Measurements from ENCODE around the gene APOE. TPM values are rescaled to one million over a fixed set of nuclear protein-coding genes. Genes with fewer than 3 reads are reported as not detected.

Gene APOE
- total RNA-seq, 1 experiment from 2014 or later = 530 TPM

- peaks cover 10 to 32% (median 29%) of the 10 kb centered on the region in 3 experiments; a peak in 6 of 7 replicates for H3K36me3 Mint-ChIP-seq (ENCODE audit: insufficient read depth in 1 of 3, low read depth in 3 of 3)
- no peak for DNase-seq
- H2BK120ac ChIP-seq (ENCODE audit: low read depth, low read length, poor library complexity, severe bottlenecking) = no peak overlapping the region
- H3K4me1 Mint-ChIP-seq = peaks cover 31 to 50% of the 10 kb centered on the region in 2 experiments
- no peak overlapping the region for H2BK15ac ChIP-seq (ENCODE audit: low read depth, low read length)
- H4K5ac ChIP-seq (ENCODE audit: insufficient read length, low read depth, low read length) = no peak overlapping the region
- no peaks in the 10 kb centered on the region for H3K23me2 ChIP-seq (ENCODE audit: insufficient read length, low read depth, low read length, poor library complexity, severe bottlenecking)
- H2BK12ac ChIP-seq (ENCODE audit: insufficient read length, low read depth, low read length) = no peak overlapping the region
- no peak overlapping the region for H3K14ac ChIP-seq (ENCODE audit: insufficient read depth, low read length)
- no peak overlapping the region for H4K91ac ChIP-seq (ENCODE audit: insufficient read length, low read depth, low read length)
- no peak overlapping the region for H3T11ph ChIP-seq (ENCODE audit: low read length)
- TF ChIP-seq, protein P1, sequence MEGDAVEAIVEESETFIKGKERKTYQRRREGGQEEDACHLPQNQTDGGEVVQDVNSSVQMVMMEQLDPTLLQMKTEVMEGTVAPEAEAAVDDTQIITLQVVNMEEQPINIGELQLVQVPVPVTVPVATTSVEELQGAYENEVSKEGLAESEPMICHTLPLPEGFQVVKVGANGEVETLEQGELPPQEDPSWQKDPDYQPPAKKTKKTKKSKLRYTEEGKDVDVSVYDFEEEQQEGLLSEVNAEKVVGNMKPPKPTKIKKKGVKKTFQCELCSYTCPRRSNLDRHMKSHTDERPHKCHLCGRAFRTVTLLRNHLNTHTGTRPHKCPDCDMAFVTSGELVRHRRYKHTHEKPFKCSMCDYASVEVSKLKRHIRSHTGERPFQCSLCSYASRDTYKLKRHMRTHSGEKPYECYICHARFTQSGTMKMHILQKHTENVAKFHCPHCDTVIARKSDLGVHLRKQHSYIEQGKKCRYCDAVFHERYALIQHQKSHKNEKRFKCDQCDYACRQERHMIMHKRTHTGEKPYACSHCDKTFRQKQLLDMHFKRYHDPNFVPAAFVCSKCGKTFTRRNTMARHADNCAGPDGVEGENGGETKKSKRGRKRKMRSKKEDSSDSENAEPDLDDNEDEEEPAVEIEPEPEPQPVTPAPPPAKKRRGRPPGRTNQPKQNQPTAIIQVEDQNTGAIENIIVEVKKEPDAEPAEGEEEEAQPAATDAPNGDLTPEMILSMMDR (conservative IDR thresholded peaks at IDR 0.05) = no peak
- H2AFZ ChIP-seq (ENCODE audit: low read length) = no peak overlapping the region
- H3K23ac ChIP-seq (ENCODE audit: insufficient read length, low read depth, low read length) = no peak overlapping the region
- H3K79me1 ChIP-seq (ENCODE audit: insufficient read depth, low read depth, low read length, poor library complexity, severe bottlenecking) = no peaks in the 10 kb centered on the region
- no peaks in the 10 kb centered on the region for H3K27me3 ChIP-seq (ENCODE audit: insufficient read depth, low read length)
- H4K8ac ChIP-seq (replicated peaks; ENCODE audit: insufficient read length, low read depth, low read length) = no peak overlapping the region
- H4K20me1 ChIP-seq (ENCODE audit: control insufficient read depth, insufficient read depth, insufficient read length) = no peaks in the 10 kb centered on the region
- no peak overlapping the region for H3K9ac ChIP-seq (ENCODE audit: extremely low read depth, insufficient read length, low read length)
- no peaks in the 10 kb centered on the region for H3K9me3 ChIP-seq (ENCODE audit: control insufficient read depth, low read depth, low read length)
- no peak overlapping the region for H3K4me3 Mint-ChIP-seq
- H2BK20ac ChIP-seq (ENCODE audit: low read depth, low read length, poor library complexity, severe bottlenecking) = no peak overlapping the region
- no peaks in the 10 kb centered on the region for H3K9me3 Mint-ChIP-seq
- H3K27ac Mint-ChIP-seq = no peak overlapping the region
- H3K18ac ChIP-seq (ENCODE audit: insufficient read length, low read depth, low read length) = no peak overlapping the region
- no peak overlapping the region for H3K4me2 ChIP-seq (ENCODE audit: insufficient read depth, insufficient read length, low read length)
- peaks cover 2% of the 10 kb centered on the region; the same call in 1 of the 2 replicates for H3K4me1 ChIP-seq (ENCODE audit: insufficient read depth, low read length)
- no peak overlapping the region for H3K56ac ChIP-seq (ENCODE audit: insufficient read length, low read depth, low read length)
- WGBS (ENCODE audit: extremely low coverage, insufficient read length, low lambda C conversion rate) = no CpG with 5 or more reads among the region's 44 CpGs
- no peak overlapping the region for H2AK5ac ChIP-seq (ENCODE audit: insufficient read length, low read length)
- H3K4ac ChIP-seq (ENCODE audit: low read depth, low read length) = no peak overlapping the region
- no peaks in the 10 kb centered on the region; the same call in 1 of the 2 replicates for H3K79me2 ChIP-seq (ENCODE audit: insufficient read depth, low read length)
- H2BK5ac ChIP-seq (ENCODE audit: insufficient read length, low read length) = no peak overlapping the region
- no peak overlapping the region for H3K27ac ChIP-seq (ENCODE audit: insufficient read length, low read depth, low read length)
- no peaks in the 10 kb centered on the region; the same call in 1 of the 2 replicates for H3K27me3 Mint-ChIP-seq (ENCODE audit: low read depth)
These were observed 3.3 kb downstream of the APOE start for GRCh38 chr19:44908836-44909261.
